ENCODE data around the gene IRF4. TPM values are rescaled to one million over a fixed set of nuclear protein-coding genes. Genes with fewer than 3 reads are reported as not detected.

The IRF4 gene
- total and polyA plus RNA-seq, 2 donors: 0.30 to 2.0 TPM

- WGBS: 80% methylated on average over 10 of the region's 10 CpGs
Observed at GRCh38 chr6:388202-388903, 3.2 kb upstream of the IRF4 start.

GRCh38 chr6:389143-389542 lies 2.4 kb upstream of the IRF4 start:
- Histone ChIP-seq H3K27ac (ENCODE audit: low read depth) (no peak overlapping the region), H3K4me1 (ENCODE audit: insufficient read depth) (peaks cover 3% of the 10 kb centered on the region), H3K4me3 (ENCODE audit: low read depth, low read length) (no peak overlapping the region), H3K36me3 (ENCODE audit: insufficient read depth) (no peaks in the 10 kb centered on the region)
- WGBS: 81% methylated on average over 7 of the region's 7 CpGs
- no peak for DNase-seq (ENCODE audit: extremely low spot score)

More at GRCh38 chr6:388202-388903, 3.2 kb upstream of the IRF4 start:
- no peak overlapping the region for H3K4me3 ChIP-seq (ENCODE audit: low read depth, low read length)
- H3K36me3 ChIP-seq (ENCODE audit: insufficient read depth): no peaks in the 10 kb centered on the region
- DNase-seq (ENCODE audit: extremely low spot score): no peak
- peaks cover 3% of the 10 kb centered on the region for H3K4me1 ChIP-seq (ENCODE audit: insufficient read depth)
- H3K27ac ChIP-seq (ENCODE audit: low read depth): no peak overlapping the region

- DNase-seq (ENCODE audit: extremely low spot score): no peak
- WGBS: 51% methylated on average over 8 of the region's 8 CpGs
- peaks cover 3% of the 10 kb centered on the region for H3K4me1 ChIP-seq (ENCODE audit: insufficient read depth)
- no peaks in the 10 kb centered on the region for H3K36me3 ChIP-seq (ENCODE audit: insufficient read depth)
- H3K27ac ChIP-seq (ENCODE audit: low read depth): no peak overlapping the region
- H3K4me3 ChIP-seq (ENCODE audit: low read depth, low read length): no peak overlapping the region
Observed at GRCh38 chr6:389622-390021, 1.9 kb upstream of the IRF4 start.

GRCh38 chr6:390914-391558 lies 516 bp upstream of the IRF4 start:
- peak overlapping the region; percentile 33 for H3K4me3 ChIP-seq (ENCODE audit: low read depth, low read length)

GRCh38 chr6:392441-393390 lies 1.2 kb downstream of the IRF4 start:
- H3K36me3 ChIP-seq (ENCODE audit: insufficient read depth): no peaks in the 10 kb centered on the region
- H3K27ac ChIP-seq (ENCODE audit: low read depth): no peak overlapping the region
- WGBS: 1% methylated on average over 108 of the region's 108 CpGs
- H3K4me3 ChIP-seq (ENCODE audit: low read depth, low read length): peak overlapping the region; percentile 33
- no peak for DNase-seq (ENCODE audit: extremely low spot score)
- H3K4me1 ChIP-seq (ENCODE audit: insufficient read depth): peaks cover 3% of the 10 kb centered on the region

More at GRCh38 chr6:390914-391558, 516 bp upstream of the IRF4 start:
- H3K27ac ChIP-seq (ENCODE audit: low read depth): no peak overlapping the region
- 2% methylated on average over 44 of the region's 44 CpGs for WGBS
- H3K4me1 ChIP-seq (ENCODE audit: insufficient read depth): peaks cover 3% of the 10 kb centered on the region
- no peak for DNase-seq (ENCODE audit: extremely low spot score)
- H3K36me3 ChIP-seq (ENCODE audit: insufficient read depth): no peaks in the 10 kb centered on the region

- peak overlapping the region; percentile 33 for H3K4me3 ChIP-seq (ENCODE audit: low read depth, low read length)
- DNase-seq (ENCODE audit: extremely low spot score): no peak
- H3K27ac ChIP-seq (ENCODE audit: low read depth): no peak overlapping the region
- 4% methylated on average over 68 of the region's 68 CpGs for WGBS
- peaks cover 3% of the 10 kb centered on the region for H3K4me1 ChIP-seq (ENCODE audit: insufficient read depth)
- H3K36me3 ChIP-seq (ENCODE audit: insufficient read depth): no peaks in the 10 kb centered on the region
Observed at GRCh38 chr6:393391-394221, 2.1 kb downstream of the IRF4 start.

- DNase-seq (ENCODE audit: extremely low spot score): no peak
- H3K27ac ChIP-seq (ENCODE audit: low read depth): no peak overlapping the region
- WGBS: 87% methylated on average over 13 of the region's 13 CpGs
- no peak overlapping the region for H3K4me3 ChIP-seq (ENCODE audit: low read depth, low read length)
- peaks cover 3% of the 10 kb centered on the region for H3K4me1 ChIP-seq (ENCODE audit: insufficient read depth)
- no peaks in the 10 kb centered on the region for H3K36me3 ChIP-seq (ENCODE audit: insufficient read depth)
Observed at GRCh38 chr6:394641-395289, 3.2 kb downstream of the IRF4 start.

- no peak overlapping the region for H3K27ac ChIP-seq (ENCODE audit: low read depth)
- no peak for DNase-seq (ENCODE audit: extremely low spot score)
- H3K4me1 ChIP-seq (ENCODE audit: insufficient read depth): peaks cover 3% of the 10 kb centered on the region
- H3K4me3 ChIP-seq (ENCODE audit: low read depth, low read length): no peak overlapping the region
- H3K36me3 ChIP-seq (ENCODE audit: insufficient read depth): no peaks in the 10 kb centered on the region
- 70% methylated on average over 10 of the region's 10 CpGs for WGBS
Observed at GRCh38 chr6:395432-396125, 4.0 kb downstream of the IRF4 start.

GRCh38 chr6:396126-396520 lies 4.6 kb downstream of the IRF4 start:
- Histone ChIP-seq H3K4me3 (ENCODE audit: low read depth, low read length) (no peak overlapping the region), H3K27ac (ENCODE audit: low read depth) (no peak overlapping the region), H3K36me3 (ENCODE audit: insufficient read depth) (no peaks in the 10 kb centered on the region), H3K4me1 (ENCODE audit: insufficient read depth) (peaks cover 3% of the 10 kb centered on the region)
- 82% methylated on average over 6 of the region's 6 CpGs for WGBS
- DNase-seq (ENCODE audit: extremely low spot score): no peak

GRCh38 chr6:397056-397455 lies 5.5 kb downstream of the IRF4 start:
- H3K27ac ChIP-seq (ENCODE audit: low read depth): no peak overlapping the region
- H3K4me1 ChIP-seq (ENCODE audit: insufficient read depth): peaks cover 3% of the 10 kb centered on the region
- no peak overlapping the region for H3K4me3 ChIP-seq (ENCODE audit: low read depth, low read length)
- H3K36me3 ChIP-seq (ENCODE audit: insufficient read depth): no peaks in the 10 kb centered on the region
- 91% methylated on average over 13 of the region's 13 CpGs for WGBS
- no peak for DNase-seq (ENCODE audit: extremely low spot score)

- 82% methylated on average over 5 of the region's 5 CpGs for WGBS
- Histone ChIP-seq H3K4me1 (ENCODE audit: insufficient read depth) (peaks cover 3% of the 10 kb centered on the region), H3K4me3 (ENCODE audit: low read depth, low read length) (no peak overlapping the region), H3K36me3 (ENCODE audit: insufficient read depth) (no peaks in the 10 kb centered on the region), H3K27ac (ENCODE audit: low read depth) (no peak overlapping the region)
- DNase-seq (ENCODE audit: extremely low spot score): no peak
Observed at GRCh38 chr6:397604-398003, 6.1 kb downstream of the IRF4 start.

GRCh38 chr6:398065-398464 lies 6.5 kb downstream of the IRF4 start:
- Histone ChIP-seq H3K36me3 (ENCODE audit: insufficient read depth) (no peaks in the 10 kb centered on the region), H3K4me3 (ENCODE audit: low read depth, low read length) (no peak overlapping the region), H3K27ac (ENCODE audit: low read depth) (no peak overlapping the region), H3K4me1 (ENCODE audit: insufficient read depth) (no peaks in the 10 kb centered on the region)
- DNase-seq (ENCODE audit: extremely low spot score): no peak
- WGBS: 94% methylated on average over 2 of the region's 2 CpGs
